H9 (cell line): ENCODE measurements around the gene MAN1B1. TPM values are rescaled to one million over a fixed set of nuclear protein-coding genes. Genes with fewer than 3 reads are reported as not detected.

ENCODE experiments used
- DNase-seq: peaks from one replicate; pipeline ENCODE4 v3.0.0-alpha.2; 2017
- H2AFZ ChIP-seq: one replicate; pipeline ENCODE4 v1.6.1; 2013; ENCODE audit warnings: mild to moderate bottlenecking, low read length, control low read depth, moderate library complexity
- H2AK5ac ChIP-seq: 2 replicates; pipeline ENCODE4 v1.6.1; 2013; ENCODE audit warnings: low read length, control low read depth, mixed read lengths; ENCODE audit not compliant: insufficient read length
- H2BK120ac ChIP-seq: one replicate; pipeline ENCODE4 v1.6.1; 2013; ENCODE audit warnings: low read depth, mild to moderate bottlenecking, low read length, control low read depth, inconsistent platforms; ENCODE audit not compliant: poor library complexity, severe bottlenecking
- H2BK12ac ChIP-seq: 2 replicates; pipeline ENCODE4 v1.6.1; 2013; ENCODE audit warnings: low read length, control low read depth, mixed read lengths, low read depth; ENCODE audit not compliant: insufficient read length
- H2BK15ac ChIP-seq: 2 replicates; pipeline ENCODE4 v1.6.1; 2013; ENCODE audit warnings: low read depth, low read length, control low read depth
- H2BK20ac ChIP-seq: one replicate; pipeline ENCODE4 v1.6.1; 2013; ENCODE audit warnings: low read depth, mild to moderate bottlenecking, low read length, control low read depth, inconsistent platforms; ENCODE audit not compliant: poor library complexity, severe bottlenecking
- H2BK5ac ChIP-seq: 2 replicates; pipeline ENCODE4 v1.6.1; 2013; ENCODE audit warnings: low read length, control low read depth, mixed read lengths; ENCODE audit not compliant: insufficient read length
- H3K14ac ChIP-seq: 2 replicates; pipeline ENCODE4 v1.6.1; 2013; ENCODE audit warnings: low read length, control low read depth; ENCODE audit not compliant: insufficient read depth
- H3K18ac ChIP-seq: 2 replicates; pipeline ENCODE4 v1.6.1; 2013; ENCODE audit warnings: low read depth, mild to moderate bottlenecking, mixed read lengths, low read length, control low read depth; ENCODE audit not compliant: insufficient read length
- H3K23ac ChIP-seq: 2 replicates; pipeline ENCODE4 v1.6.1; 2013; ENCODE audit warnings: low read length, control low read depth, mixed read lengths, low read depth; ENCODE audit not compliant: insufficient read length
- H3K23me2 ChIP-seq: 2 replicates; pipeline ENCODE4 v1.6.1; 2013; ENCODE audit warnings: low read depth, mild to moderate bottlenecking, mixed read lengths, low read length, control low read depth; ENCODE audit not compliant: insufficient read length, poor library complexity, severe bottlenecking
- H3K27ac ChIP-seq: 2 replicates; pipeline ENCODE4 v1.5.1; 2013; ENCODE audit warnings: low read length, control low read depth, mixed read lengths, low read depth; ENCODE audit not compliant: insufficient read length
- H3K27me3 ChIP-seq: 2 replicates; pipeline ENCODE4 v1.6.1; 2013; ENCODE audit warnings: low read length, control low read depth, inconsistent platforms; ENCODE audit not compliant: insufficient read depth
- H3K4ac ChIP-seq: 2 replicates; pipeline ENCODE4 v1.6.1; 2013; ENCODE audit warnings: low read depth, mild to moderate bottlenecking, control low read depth, inconsistent platforms, low read length, moderate library complexity
- H3K4me1 ChIP-seq: 2 replicates; pipeline ENCODE4 v1.6.1; 2013; ENCODE audit warnings: low read length, control low read depth, inconsistent platforms; ENCODE audit not compliant: insufficient read depth
- H3K4me2 ChIP-seq: 2 replicates; pipeline ENCODE4 v1.6.1; 2013; ENCODE audit warnings: low read length, control low read depth, mixed read lengths; ENCODE audit not compliant: insufficient read length, insufficient read depth
- H3K56ac ChIP-seq: 2 replicates; pipeline ENCODE4 v1.6.1; 2013; ENCODE audit warnings: low read depth, mild to moderate bottlenecking, mixed read lengths, low read length, control low read depth; ENCODE audit not compliant: insufficient read length
- H3K79me1 ChIP-seq: 2 replicates; pipeline ENCODE4 v1.6.1; 2013; ENCODE audit warnings: low read depth, mild to moderate bottlenecking, moderate library complexity, low read length, control low read depth, inconsistent platforms; ENCODE audit not compliant: insufficient read depth, poor library complexity, severe bottlenecking
- H3K79me2 ChIP-seq: 2 replicates; pipeline ENCODE4 v1.6.1; 2013; ENCODE audit warnings: low read length, control low read depth, inconsistent platforms; ENCODE audit not compliant: insufficient read depth
- H3K9ac ChIP-seq: 2 replicates; pipeline ENCODE4 v1.6.1; 2013; ENCODE audit warnings: low read length, control low read depth, mixed read lengths; ENCODE audit not compliant: insufficient read length; ENCODE audit errors: extremely low read depth
- H3K9me3 ChIP-seq: one replicate; pipeline ENCODE4 v1.6.1; 2013; ENCODE audit warnings: low read depth, low read length, inconsistent platforms; ENCODE audit not compliant: control insufficient read depth
- H3T11ph ChIP-seq: one replicate; pipeline ENCODE4 v1.6.1; 2013; ENCODE audit warnings: mild to moderate bottlenecking, low read length, control low read depth, inconsistent platforms
- H4K20me1 ChIP-seq: one replicate; pipeline ENCODE4 v1.6.1; 2013; ENCODE audit not compliant: control insufficient read depth, insufficient read length, insufficient read depth
- H4K5ac ChIP-seq: 2 replicates; pipeline ENCODE4 v1.6.1; 2013; ENCODE audit warnings: low read depth, mild to moderate bottlenecking, mixed read lengths, low read length, control low read depth; ENCODE audit not compliant: insufficient read length
- H4K8ac ChIP-seq: replicated peaks from 2 replicates; pipeline ENCODE4 v1.6.1; 2013; ENCODE audit warnings: low read length, control low read depth, mixed read lengths, low read depth; ENCODE audit not compliant: insufficient read length
- H4K91ac ChIP-seq: 2 replicates; pipeline ENCODE4 v1.6.1; 2013; ENCODE audit warnings: low read depth, mild to moderate bottlenecking, moderate library complexity, mixed read lengths, low read length, control low read depth; ENCODE audit not compliant: insufficient read length
- H3K27ac Mint-ChIP-seq, 3 experiments: 2 replicates in 2 of 3; 3 replicates in 1 of 3; pipeline ENCODE4 v1.8.0; 2020 to 2021; ENCODE audit warnings: mixed read lengths in 3 of 3, mild to moderate bottlenecking in 1 of 3, moderate library complexity in 1 of 3
- H3K27me3 Mint-ChIP-seq: 2 replicates; pipeline ENCODE4 v1.8.0; 2021; ENCODE audit warnings: low read depth, mild to moderate bottlenecking, moderate library complexity, mixed read lengths
- H3K36me3 Mint-ChIP-seq, 3 experiments: 2 replicates in 2 of 3; 3 replicates in 1 of 3; pipeline ENCODE4 v1.8.0; 2020 to 2021; ENCODE audit warnings: low read depth in 3 of 3, mixed read lengths in 3 of 3; ENCODE audit not compliant: insufficient read depth in 1 of 3
- H3K4me1 Mint-ChIP-seq, 2 experiments: 2 replicates each; pipeline ENCODE4 v1.8.0; 2020; ENCODE audit warnings: mixed read lengths in 2 of 2
- H3K4me3 Mint-ChIP-seq, 2 experiments: 2 replicates in 1 of 2; 3 replicates in 1 of 2; pipeline ENCODE4 v1.8.0; 2020 to 2021; ENCODE audit warnings: mild to moderate bottlenecking in 2 of 2, mixed read lengths in 2 of 2, moderate library complexity in 1 of 2
- H3K9me3 Mint-ChIP-seq, 2 experiments: 2 replicates in 1 of 2; 3 replicates in 1 of 2; pipeline ENCODE4 v1.8.0; 2020; ENCODE audit warnings: mild to moderate bottlenecking in 2 of 2, mixed read lengths in 2 of 2, moderate library complexity in 1 of 2
- CTCF ChIP-seq: fragments of 200-600 bp; sonication (generic); conservative IDR thresholded peaks from 3 replicates; pipeline ENCODE4 v1.8.0; 2021; ENCODE audit warnings: antibody characterized with exemption, mild to moderate bottlenecking
- WGBS: extraction: QIAGEN DNeasy Blood & Tissue Kit; methylation state at CpG from one replicate; pipeline ENCODE4 v1.1.7; 2013; ENCODE audit warnings: missing lambda C conversion rate, low lambda C conversion rate, mixed read lengths; ENCODE audit not compliant: insufficient read length; ENCODE audit errors: extremely low coverage; 5-methylcytosine and 5-hydroxymethylcytosine counted together
- total RNA-seq: library from RNA; stranded (reverse); gene quantifications from 2 replicates; pipeline ENCODE4 v1.2.1, GENCODE V29; 2021

The MAN1B1 gene
- total RNA-seq, 1 experiment from 2014 or later: 34.9 TPM

GRCh38 chr9:137037483-137037882 is 49.3 kb upstream of the MAN1B1 start:
- Histone ChIP-seq H3K56ac (no peak overlapping the region), H4K8ac (no peak overlapping the region), H3K4me1 (no peaks in the 10 kb centered on the region), H3K18ac (no peak overlapping the region), H3K27me3 (no peaks in the 10 kb centered on the region), H2BK20ac (no peak overlapping the region), H3K4me2 (no peak overlapping the region), H4K5ac (no peak overlapping the region), H3K27ac (no peak overlapping the region), H2AFZ (no peak overlapping the region), H3K79me2 (no peaks in the 10 kb centered on the region), H4K20me1 (no peaks in the 10 kb centered on the region), H3K14ac (no peak overlapping the region), H3T11ph (no peak overlapping the region), H2BK15ac (no peak overlapping the region), H3K23me2 (no peaks in the 10 kb centered on the region), H2BK120ac (no peak overlapping the region), H2AK5ac (no peak overlapping the region), H3K9me3 (no peaks in the 10 kb centered on the region), H3K9ac (no peak overlapping the region), H2BK5ac (no peak overlapping the region), H2BK12ac (no peak overlapping the region), H3K79me1 (no peaks in the 10 kb centered on the region), H4K91ac (no peak overlapping the region), H3K23ac (no peak overlapping the region), H3K4ac (no peak overlapping the region)
- no CpG with 5 or more reads among the region's 10 CpGs for WGBS
- Mint-ChIP-seq H3K27me3 (peaks cover 17% of the 10 kb centered on the region), H3K27ac (no peak overlapping the region), H3K4me3 (no peak overlapping the region), H3K9me3 (no peaks in the 10 kb centered on the region), H3K4me1 (no peaks in the 10 kb centered on the region; a peak in 1 of 4 replicates), H3K36me3 (peaks cover 0 to 14% (median 5%) of the 10 kb centered on the region in 3 experiments; a peak in 5 of 7 replicates)
- no peak for DNase-seq
- no peak for TF ChIP-seq CTCF
